Measurements from ENCODE around the gene RBM44. TPM values are rescaled to one million over a fixed set of nuclear protein-coding genes. Genes with fewer than 3 reads are reported as not detected.
"Not testable (repeated sequence)": the region's sequence is repeated elsewhere in the genome, so short reads cannot be mapped to it uniquely, and the experiment has no call there.

Gene RBM44
- total RNA-seq, 1 donor from 2014 or later = 0.33 TPM

- no peak for DNase-seq (ENCODE audit: low read depth, low spot score)
Observed at GRCh38 chr2:237857791-237858190, 59.2 kb downstream of the RBM44 start.

GRCh38 chr2:237858294-237859081 is 59.9 kb downstream of the RBM44 start:
- peak; percentile 43 for DNase-seq (ENCODE audit: low read depth, low spot score)

GRCh38 chr2:237859082-237859433 is 60.5 kb downstream of the RBM44 start:
- DNase-seq (ENCODE audit: low read depth, low spot score) = no peak

- DNase-seq (ENCODE audit: low read depth, low spot score) = no peak
Observed at GRCh38 chr2:237859533-237860272, 61.1 kb downstream of the RBM44 start, which contains the start of gene RAMP1. RAMP1 (plus strand) TSS chr2:237859623; CDS start chr2:237859676, 53 bp downstream.

- DNase-seq (ENCODE audit: low read depth, low spot score) = no peak
Observed at GRCh38 chr2:237860273-237860935, 61.8 kb downstream of the RBM44 start.

GRCh38 chr2:237861875-237862527 is 63.4 kb downstream of the RBM44 start:
- no peak for DNase-seq (ENCODE audit: low read depth, low spot score)

GRCh38 chr2:237862528-237862895 is 63.9 kb downstream of the RBM44 start:
- no peak for DNase-seq (ENCODE audit: low read depth, low spot score)

- DNase-seq (ENCODE audit: low read depth, low spot score) = no peak
Observed at GRCh38 chr2:237863102-237863511, 64.5 kb downstream of the RBM44 start.

GRCh38 chr2:237863689-237864443 is 65.3 kb downstream of the RBM44 start:
- DNase-seq (ENCODE audit: low read depth, low spot score) = no peak

GRCh38 chr2:237864444-237864931 is 65.9 kb downstream of the RBM44 start:
- DNase-seq (ENCODE audit: low read depth, low spot score) = no peak

- DNase-seq (ENCODE audit: low read depth, low spot score) = no peak
Observed at GRCh38 chr2:237864940-237865622, 66.5 kb downstream of the RBM44 start.

- no peak for DNase-seq (ENCODE audit: low read depth, low spot score)
Observed at GRCh38 chr2:237865623-237866041, 67.1 kb downstream of the RBM44 start.

- no peak for DNase-seq (ENCODE audit: low read depth, low spot score)
Observed at GRCh38 chr2:237866101-237866621, 67.6 kb downstream of the RBM44 start.

GRCh38 chr2:237867465-237867864 is 68.9 kb downstream of the RBM44 start:
- DNase-seq (ENCODE audit: low read depth, low spot score) = no peak

GRCh38 chr2:237868074-237868473 is 69.5 kb downstream of the RBM44 start:
- not testable (repeated sequence) for DNase-seq (ENCODE audit: low read depth, low spot score)

GRCh38 chr2:237868631-237869342 is 70.2 kb downstream of the RBM44 start:
- DNase-seq (ENCODE audit: low read depth, low spot score) = no peak

- DNase-seq (ENCODE audit: low read depth, low spot score) = no peak
Observed at GRCh38 chr2:237869343-237870102, 70.9 kb downstream of the RBM44 start.

- DNase-seq (ENCODE audit: low read depth, low spot score) = no peak
Observed at GRCh38 chr2:237870126-237870525, 71.5 kb downstream of the RBM44 start.

All from pulmonary artery endothelial cell (primary cell).